ENCODE measurements around the gene CDKL1. TPM values are rescaled to one million over a fixed set of nuclear protein-coding genes. Genes with fewer than 3 reads are reported as not detected.

The CDKL1 gene
- total RNA-seq, 1 experiment from 2014 or later = 11.3 TPM

DNA sequence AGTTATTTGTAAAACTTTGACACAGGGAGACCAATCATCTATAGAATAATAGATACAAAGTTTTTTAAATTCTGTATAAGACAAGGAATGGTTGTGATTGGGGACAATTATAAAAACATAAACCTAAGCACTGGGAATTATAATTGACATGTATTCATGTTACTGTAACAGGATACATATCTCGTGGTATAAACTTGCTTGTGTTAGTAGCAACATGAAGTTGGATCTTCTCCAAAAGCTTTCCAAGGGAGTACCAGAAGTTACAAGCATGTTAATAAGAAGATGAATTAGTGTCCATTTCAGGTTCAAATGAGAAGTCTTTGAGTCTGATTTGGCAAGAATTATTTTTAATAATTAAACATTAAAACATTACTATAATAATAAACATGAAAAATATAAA lies 42.2 kb downstream of the CDKL1 start:
- no peak for TF ChIP-seq CTCF (conservative IDR thresholded peaks at IDR 0.05; ENCODE audit: low read depth, low read length)
- TF ChIP-seq EZH2 (IDR thresholded peaks at IDR 0.05; ENCODE audit: borderline replicate concordance, low read depth, low read length, poor library complexity, severe bottlenecking) = no peak
- no peaks in the 10 kb centered on the region for H3K27me3 ChIP-seq (replicated peaks; ENCODE audit: insufficient read depth, low read depth, low read length, poor library complexity)
- no peaks in the 10 kb centered on the region for H3K4me1 ChIP-seq (ENCODE audit: insufficient read depth, low read length, poor library complexity, severe bottlenecking)
- BruUV-seq (replicated peaks) = no TSS peak
- intact Hi-C loops (cut with micrococcal nuclease; ENCODE audit: unreplicated experiment) = no loop called here
- no peak for DNase-seq (ENCODE audit: low spot score)
- ChIA-PET POLR2A (ENCODE audit: low non-redundant PET) (no interaction called here), CTCF (no interaction called here)
- H3K27ac ChIP-seq (ENCODE audit: low read depth, low read length, poor library complexity, severe bottlenecking) = no peak overlapping the region
- H3K9me3 ChIP-seq (ENCODE audit: low read depth, low read length, poor library complexity, severe bottlenecking) = no peaks in the 10 kb centered on the region
- no peaks in the 10 kb centered on the region for H3K36me3 ChIP-seq (ENCODE audit: insufficient read depth, low read length, poor library complexity, severe bottlenecking)
- H3K4me3 ChIP-seq (ENCODE audit: low read depth, low read length, poor library complexity, severe bottlenecking) = no peak overlapping the region

DNA sequence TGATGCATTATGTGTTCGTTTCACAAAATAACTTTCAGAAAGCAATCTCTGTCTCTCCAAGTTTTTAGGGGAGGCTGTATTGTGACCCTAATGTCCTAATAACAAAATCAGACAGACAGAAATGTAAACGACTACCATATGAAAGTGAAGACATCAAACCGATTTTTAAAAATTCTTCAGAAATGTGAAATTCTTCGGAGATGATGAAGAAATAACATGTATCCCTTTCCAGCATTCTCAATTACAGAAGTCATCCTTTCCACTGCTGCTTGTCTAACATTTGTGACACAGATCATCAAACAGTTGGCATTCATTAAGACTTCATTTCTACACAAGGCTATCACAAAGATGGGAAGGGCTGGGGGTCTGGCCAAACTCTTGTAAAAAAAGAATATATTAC lies 43.6 kb downstream of the CDKL1 start:
- BruUV-seq (replicated peaks) = no TSS peak
- H3K4me1 ChIP-seq (ENCODE audit: insufficient read depth, low read length, poor library complexity, severe bottlenecking) = no peaks in the 10 kb centered on the region
- H3K27me3 ChIP-seq (replicated peaks; ENCODE audit: insufficient read depth, low read depth, low read length, poor library complexity) = no peaks in the 10 kb centered on the region
- no peaks in the 10 kb centered on the region for H3K9me3 ChIP-seq (ENCODE audit: low read depth, low read length, poor library complexity, severe bottlenecking)
- no peak for TF ChIP-seq EZH2 (IDR thresholded peaks at IDR 0.05; ENCODE audit: borderline replicate concordance, low read depth, low read length, poor library complexity, severe bottlenecking)
- intact Hi-C loops (cut with micrococcal nuclease; ENCODE audit: unreplicated experiment) = no loop called here
- H3K36me3 ChIP-seq (ENCODE audit: insufficient read depth, low read length, poor library complexity, severe bottlenecking) = no peaks in the 10 kb centered on the region
- CTCF ChIA-PET = no interaction called here
- H3K27ac ChIP-seq (ENCODE audit: low read depth, low read length, poor library complexity, severe bottlenecking) = no peak overlapping the region
- DNase-seq (ENCODE audit: low spot score) = no peak
- H3K4me3 ChIP-seq (ENCODE audit: low read depth, low read length, poor library complexity, severe bottlenecking) = no peak overlapping the region
- POLR2A ChIA-PET (ENCODE audit: low non-redundant PET) = interaction anchor here (0.6 kb wide), 2 partner anchors 12 to 17 kb away, joined by 3 to 4 read pairs; no protein-coding TSS in a partner anchor

- no TSS peak for BruUV-seq (replicated peaks)
- POLR2A ChIA-PET (ENCODE audit: low non-redundant PET) = no interaction called here
- Histone ChIP-seq H3K27ac (ENCODE audit: low read depth, low read length, poor library complexity, severe bottlenecking) (no peak overlapping the region), H3K27me3 (replicated peaks; ENCODE audit: insufficient read depth, low read depth, low read length, poor library complexity) (no peaks in the 10 kb centered on the region), H3K9me3 (ENCODE audit: low read depth, low read length, poor library complexity, severe bottlenecking) (no peaks in the 10 kb centered on the region), H3K4me3 (ENCODE audit: low read depth, low read length, poor library complexity, severe bottlenecking) (no peak overlapping the region), H3K4me1 (ENCODE audit: insufficient read depth, low read length, poor library complexity, severe bottlenecking) (no peaks in the 10 kb centered on the region), H3K36me3 (ENCODE audit: insufficient read depth, low read length, poor library complexity, severe bottlenecking) (no peaks in the 10 kb centered on the region)
- CTCF ChIA-PET = no interaction called here
- DNase-seq (ENCODE audit: low spot score) = no peak
- TF ChIP-seq CTCF (conservative IDR thresholded peaks at IDR 0.05; ENCODE audit: low read depth, low read length) (no peak), EZH2 (IDR thresholded peaks at IDR 0.05; ENCODE audit: borderline replicate concordance, low read depth, low read length, poor library complexity, severe bottlenecking) (no peak)
- intact Hi-C loops (cut with micrococcal nuclease; ENCODE audit: unreplicated experiment) = no loop called here
Observed at GRCh38 chr14:50352584-50352983, 44.1 kb downstream of the CDKL1 start.

DNA sequence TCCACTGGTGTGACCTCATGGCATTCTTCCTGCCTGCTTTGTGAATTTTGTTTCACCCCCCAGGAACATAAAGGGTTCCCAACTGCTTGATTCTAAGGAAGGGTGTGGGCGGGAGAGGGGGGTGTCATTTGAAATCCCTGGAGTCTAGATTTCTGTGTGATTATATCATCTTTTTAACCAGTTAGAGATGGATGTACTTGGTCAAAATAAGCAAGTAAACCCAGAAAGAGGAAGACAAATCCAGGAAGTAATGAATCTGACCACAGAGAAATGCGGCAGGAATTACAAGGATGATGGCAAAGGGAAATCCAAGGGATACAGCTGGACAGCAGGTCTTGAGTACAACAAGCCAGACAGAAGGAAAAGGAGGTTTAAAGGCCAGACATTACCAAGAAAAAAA lies 45.7 kb downstream of the CDKL1 start:
- ChIA-PET CTCF (no interaction called here), POLR2A (ENCODE audit: low non-redundant PET) (no interaction called here)
- DNase-seq (ENCODE audit: low spot score) = peak; percentile 17
- no peak overlapping the region for H3K27ac ChIP-seq (ENCODE audit: low read depth, low read length, poor library complexity, severe bottlenecking)
- no peaks in the 10 kb centered on the region for H3K36me3 ChIP-seq (ENCODE audit: insufficient read depth, low read length, poor library complexity, severe bottlenecking)
- no peaks in the 10 kb centered on the region for H3K4me1 ChIP-seq (ENCODE audit: insufficient read depth, low read length, poor library complexity, severe bottlenecking)
- H3K9me3 ChIP-seq (ENCODE audit: low read depth, low read length, poor library complexity, severe bottlenecking) = no peaks in the 10 kb centered on the region
- H3K4me3 ChIP-seq (ENCODE audit: low read depth, low read length, poor library complexity, severe bottlenecking) = no peak overlapping the region
- BruUV-seq (replicated peaks) = no TSS peak
- no peaks in the 10 kb centered on the region for H3K27me3 ChIP-seq (replicated peaks; ENCODE audit: insufficient read depth, low read depth, low read length, poor library complexity)
- TF ChIP-seq CTCF (conservative IDR thresholded peaks at IDR 0.05; ENCODE audit: low read depth, low read length) (no peak), EZH2 (IDR thresholded peaks at IDR 0.05; ENCODE audit: borderline replicate concordance, low read depth, low read length, poor library complexity, severe bottlenecking) (no peak)
- intact Hi-C loops (cut with micrococcal nuclease; ENCODE audit: unreplicated experiment) = no loop called here
